OCI-LY7 (cell line): Measurements from ENCODE around the gene RALA.

Source experiments
- EZH2phosphoT487 ChIP-seq: fragments of 200-600 bp; sonication (generic); IDR thresholded peaks from 2 replicates; pipeline ENCODE4 v1.6.1; 2018; ENCODE audit warnings: low read depth, borderline replicate concordance, mild to moderate bottlenecking, mixed run types, antibody characterized with exemption, low read length, moderate library complexity, mixed read lengths
- TF ChIP-seq, protein P1 (sequence below): fragments of 200-600 bp; sonication (generic); conservative IDR thresholded peaks from 2 replicates; pipeline ENCODE4 v1.5.1; 2014; ENCODE audit warnings: mild to moderate bottlenecking, antibody characterized with exemption, low read length, moderate library complexity, mixed read lengths

DNA sequence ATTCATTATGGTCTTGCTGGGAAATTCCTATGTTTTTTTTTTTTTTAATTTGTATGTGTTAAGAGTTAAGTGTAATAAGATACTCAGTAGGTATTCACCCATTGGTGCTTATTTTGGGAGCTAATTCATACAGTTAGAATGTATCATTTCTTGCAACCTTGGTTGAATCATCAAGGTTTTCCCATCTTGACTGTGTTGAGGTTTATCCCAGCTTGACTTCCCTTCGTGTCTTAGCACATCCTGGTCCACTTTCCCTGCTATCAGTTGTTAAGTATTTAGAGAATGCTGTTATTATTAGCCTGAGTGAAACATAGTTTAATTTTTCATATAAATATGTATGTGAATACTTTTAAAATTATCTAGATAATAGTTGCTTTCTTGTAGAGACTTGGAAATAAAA is 20.8 kb downstream of the RALA start:
- TF ChIP-seq, protein P1, sequence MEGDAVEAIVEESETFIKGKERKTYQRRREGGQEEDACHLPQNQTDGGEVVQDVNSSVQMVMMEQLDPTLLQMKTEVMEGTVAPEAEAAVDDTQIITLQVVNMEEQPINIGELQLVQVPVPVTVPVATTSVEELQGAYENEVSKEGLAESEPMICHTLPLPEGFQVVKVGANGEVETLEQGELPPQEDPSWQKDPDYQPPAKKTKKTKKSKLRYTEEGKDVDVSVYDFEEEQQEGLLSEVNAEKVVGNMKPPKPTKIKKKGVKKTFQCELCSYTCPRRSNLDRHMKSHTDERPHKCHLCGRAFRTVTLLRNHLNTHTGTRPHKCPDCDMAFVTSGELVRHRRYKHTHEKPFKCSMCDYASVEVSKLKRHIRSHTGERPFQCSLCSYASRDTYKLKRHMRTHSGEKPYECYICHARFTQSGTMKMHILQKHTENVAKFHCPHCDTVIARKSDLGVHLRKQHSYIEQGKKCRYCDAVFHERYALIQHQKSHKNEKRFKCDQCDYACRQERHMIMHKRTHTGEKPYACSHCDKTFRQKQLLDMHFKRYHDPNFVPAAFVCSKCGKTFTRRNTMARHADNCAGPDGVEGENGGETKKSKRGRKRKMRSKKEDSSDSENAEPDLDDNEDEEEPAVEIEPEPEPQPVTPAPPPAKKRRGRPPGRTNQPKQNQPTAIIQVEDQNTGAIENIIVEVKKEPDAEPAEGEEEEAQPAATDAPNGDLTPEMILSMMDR, result no peak
- no peak for TF ChIP-seq EZH2phosphoT487
